Central memory CD4-positive, alpha-beta T cell (primary cell): ENCODE measurements around the gene FHL1.
"Not testable (repeated sequence)": the region's sequence is repeated elsewhere in the genome, so short reads cannot be mapped to it uniquely, and the experiment has no call there.

Experiments
- DNase-seq: peaks from one replicate; pipeline ENCODE4 v3.0.0; 2022

The FHL1 gene

DNA sequence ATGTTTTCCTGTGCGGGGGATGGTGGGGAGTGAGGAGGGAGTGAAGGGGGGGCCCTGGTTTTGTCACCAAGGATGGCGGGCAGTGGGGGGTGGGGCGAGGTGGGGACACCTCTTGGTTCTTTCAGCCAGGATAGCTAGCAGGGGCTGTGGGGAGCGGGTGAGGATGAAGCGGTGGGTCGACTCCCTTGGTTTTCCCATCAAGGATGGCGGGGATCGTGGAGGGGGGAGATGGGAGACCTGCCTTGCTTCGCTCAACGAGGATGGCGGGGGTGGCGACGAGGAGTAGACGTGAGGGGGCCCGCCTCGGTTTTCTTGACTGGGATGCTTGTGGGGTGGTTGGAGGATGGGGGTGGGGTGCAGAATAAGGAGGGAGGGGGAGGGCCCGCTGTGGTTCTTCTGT, 643 bp downstream of the FHL1 start:
- DNase-seq, result no peak

DNA sequence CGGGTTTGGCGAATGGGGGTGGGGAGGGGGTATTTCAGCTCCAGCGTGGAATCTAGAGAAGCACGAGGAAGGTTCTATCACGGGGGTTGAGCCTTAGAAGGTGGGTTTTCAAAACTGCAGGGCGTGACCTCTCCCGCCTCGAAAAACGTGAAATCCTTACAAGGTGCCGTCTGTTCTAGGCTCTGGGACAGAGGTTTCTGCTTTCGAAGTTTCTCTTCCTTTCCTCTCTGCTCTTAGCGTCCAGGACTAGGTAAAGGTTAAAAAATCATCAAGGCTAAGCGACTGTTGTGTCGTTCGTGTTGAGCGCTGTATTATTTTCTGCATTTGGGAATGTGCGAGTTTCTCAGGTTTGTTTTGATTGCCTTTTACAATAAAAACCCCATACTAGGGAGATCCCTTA, 1.1 kb downstream of the FHL1 start:
- no peak for DNase-seq

DNA sequence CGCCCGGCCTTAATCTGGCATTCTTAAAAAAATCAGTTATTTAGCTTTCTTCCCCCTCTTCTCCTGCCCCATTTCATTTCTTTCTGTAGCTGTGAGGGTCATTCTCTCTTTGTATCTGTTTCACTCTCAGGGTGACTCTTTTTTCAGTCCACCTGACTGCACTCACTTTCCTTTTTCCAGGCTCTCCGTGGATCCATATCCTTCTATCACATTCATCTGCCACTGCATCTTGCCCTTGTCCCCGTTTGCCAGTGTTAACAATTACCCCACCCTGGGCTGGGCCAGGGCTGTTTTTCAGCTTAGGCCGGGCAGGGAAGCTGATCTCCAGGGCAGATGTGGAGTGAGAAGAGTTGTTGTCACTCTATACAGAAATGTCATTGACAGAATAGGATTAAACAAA, 7.7 kb downstream of the FHL1 start:
- DNase-seq, result no peak

DNA sequence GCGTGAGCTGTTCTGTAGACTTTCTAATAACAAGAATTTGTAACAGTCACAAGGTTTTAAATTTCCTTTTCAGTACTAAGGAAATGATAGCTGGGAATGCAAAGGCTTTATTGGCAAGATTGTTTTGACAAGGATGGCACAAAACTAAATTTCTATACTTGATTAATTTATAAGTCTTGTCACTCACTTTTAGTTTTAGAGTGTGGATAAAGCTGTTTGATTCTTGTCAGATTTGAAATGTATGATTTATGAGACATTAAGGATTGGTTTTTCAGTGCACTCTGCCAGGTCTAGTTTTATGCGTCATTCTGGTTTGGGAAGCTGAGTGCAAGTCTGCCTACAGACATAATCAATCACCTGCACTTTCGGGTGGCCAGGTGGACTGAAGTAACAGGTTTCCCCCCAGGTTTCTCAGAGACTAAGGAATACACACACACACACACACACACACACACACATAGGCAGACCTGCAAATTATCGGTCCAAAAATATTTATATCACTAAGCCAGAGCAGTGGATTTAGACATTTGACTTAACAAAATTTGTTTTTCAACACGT, 9.3 kb downstream of the FHL1 start:
- no peak for DNase-seq

DNA sequence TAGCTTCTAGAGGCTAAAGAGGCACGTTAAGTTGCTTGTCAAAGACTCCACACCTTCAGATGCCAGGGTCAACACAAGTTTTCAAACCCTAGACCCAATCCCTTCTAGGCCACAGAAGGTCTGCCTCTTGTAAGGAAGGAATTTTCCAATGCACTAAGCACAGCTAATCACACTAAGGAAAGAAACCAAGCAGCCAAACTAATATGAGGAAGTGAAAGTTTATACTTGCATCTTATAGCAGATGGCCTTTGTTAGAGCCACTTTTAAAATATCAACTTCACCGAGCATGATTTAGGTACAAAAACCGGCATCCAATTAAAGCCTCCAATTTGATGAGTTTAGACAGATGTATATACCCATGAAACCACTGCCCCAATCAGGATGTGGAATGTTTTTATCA, 9.9 kb downstream of the FHL1 start:
- no peak for DNase-seq

DNA sequence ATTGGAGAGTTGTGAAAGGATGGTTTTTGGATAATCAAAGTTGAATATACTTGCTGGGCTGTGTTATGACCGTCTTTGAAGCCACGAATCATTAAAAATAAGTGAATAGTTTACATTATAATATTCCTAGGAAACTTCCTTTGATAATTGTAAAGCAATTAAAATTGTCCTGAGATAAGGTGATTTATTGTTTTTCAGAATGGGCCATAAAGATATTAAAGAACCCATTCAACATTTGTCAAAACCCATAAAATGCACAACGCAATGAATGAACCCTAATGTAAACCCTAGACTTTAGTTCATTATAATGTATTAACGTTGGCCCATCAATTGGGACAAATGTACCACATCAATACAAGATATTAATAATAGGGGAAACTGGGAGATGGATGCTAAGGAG, 11.4 kb downstream of the FHL1 start:
- no peak for DNase-seq

DNA sequence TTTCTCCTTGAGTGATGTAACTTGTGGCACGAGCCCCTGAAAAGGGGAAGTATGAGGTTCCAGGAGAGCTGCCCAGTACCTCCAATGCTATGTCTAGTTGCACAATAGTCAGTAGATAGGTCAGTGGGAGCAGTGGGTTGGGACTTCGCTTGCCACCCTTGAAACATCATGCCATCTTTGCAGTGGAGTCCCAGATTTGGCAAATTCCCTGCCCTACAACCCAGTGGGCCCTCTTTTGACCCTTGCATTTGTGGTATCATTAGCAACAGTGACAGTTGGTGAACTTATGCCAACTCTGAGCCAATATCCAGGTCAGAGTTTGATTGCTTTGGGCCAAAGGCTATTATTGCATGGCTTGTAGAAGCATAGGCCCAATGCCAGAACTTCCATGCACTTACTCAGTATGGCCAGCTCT, 12.3 kb downstream of the FHL1 start:
- DNase-seq, result no peak

DNA sequence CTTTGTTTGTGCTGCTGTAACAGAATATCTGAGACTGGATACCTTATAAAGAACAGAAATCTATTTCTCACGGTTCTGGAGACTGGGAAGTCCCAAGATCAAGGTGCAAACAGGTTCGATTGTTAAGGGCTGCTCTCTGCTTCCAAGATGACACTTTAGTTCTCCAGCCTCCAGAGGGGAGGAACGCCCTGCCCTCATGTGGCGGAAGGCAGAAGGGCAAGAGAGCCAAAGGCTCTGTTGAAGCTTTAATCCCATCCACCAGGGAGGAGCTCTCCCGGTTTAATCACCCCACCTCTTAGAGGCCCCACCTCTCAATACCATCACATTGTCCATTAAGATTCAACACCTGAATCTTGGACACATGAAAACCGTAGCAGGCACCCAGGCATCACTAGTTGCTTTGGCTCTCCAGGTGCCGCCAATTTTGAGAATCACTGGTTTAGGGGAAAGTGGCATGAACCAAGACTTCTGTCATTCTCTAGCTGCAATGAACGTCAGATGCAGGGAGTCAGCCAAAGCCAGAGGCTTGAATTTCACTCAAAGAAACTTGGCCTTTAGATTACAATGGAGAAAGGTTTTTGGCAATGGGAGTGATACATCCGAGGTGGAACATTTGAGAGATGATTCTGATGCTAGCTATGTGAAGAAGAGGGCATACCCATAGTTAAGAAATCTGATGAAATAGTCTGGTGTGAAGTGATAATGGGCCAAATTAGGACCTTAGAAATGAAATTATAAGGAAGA, 15.7 kb downstream of the FHL1 start:
- peak; percentile 23 for DNase-seq

DNA sequence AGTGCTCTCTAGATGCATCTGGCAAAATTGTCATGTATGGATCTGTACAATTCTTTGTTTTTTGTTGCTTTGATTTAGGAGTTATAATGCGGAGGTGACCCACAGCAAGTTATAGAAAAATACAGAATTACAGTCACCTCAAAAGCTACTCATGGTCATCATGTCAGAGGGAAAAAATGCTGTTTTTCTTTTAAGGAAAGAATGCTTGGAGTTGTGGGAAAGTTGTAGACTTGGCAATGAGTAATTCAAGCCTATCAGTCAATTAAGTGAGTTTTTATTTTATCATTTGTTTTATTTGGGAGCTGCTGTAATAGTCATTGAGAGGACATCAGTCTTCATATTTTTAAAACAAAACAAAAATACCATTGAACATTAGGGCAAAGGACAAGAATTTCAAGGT, 16.4 kb downstream of the FHL1 start:
- no peak for DNase-seq

DNA sequence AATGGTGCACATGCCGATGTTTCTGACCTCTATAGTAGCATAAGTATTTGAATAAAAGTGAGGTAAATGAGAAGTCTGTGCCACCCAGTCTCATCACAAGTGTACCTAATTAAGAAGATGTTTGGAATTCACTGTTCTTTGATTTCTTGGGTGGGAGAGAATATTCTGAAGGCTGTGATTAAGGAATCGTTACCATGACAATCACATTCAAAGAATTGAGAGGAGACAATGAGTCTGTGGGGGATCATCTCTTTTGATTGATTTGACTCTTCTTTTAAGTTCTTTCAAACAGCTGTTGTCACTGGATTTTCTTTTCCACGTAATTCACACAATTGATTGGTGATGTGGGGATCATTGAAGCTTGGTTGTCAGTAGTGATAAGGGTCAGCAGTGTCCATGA, 18.1 kb downstream of the FHL1 start:
- no peak for DNase-seq

DNA sequence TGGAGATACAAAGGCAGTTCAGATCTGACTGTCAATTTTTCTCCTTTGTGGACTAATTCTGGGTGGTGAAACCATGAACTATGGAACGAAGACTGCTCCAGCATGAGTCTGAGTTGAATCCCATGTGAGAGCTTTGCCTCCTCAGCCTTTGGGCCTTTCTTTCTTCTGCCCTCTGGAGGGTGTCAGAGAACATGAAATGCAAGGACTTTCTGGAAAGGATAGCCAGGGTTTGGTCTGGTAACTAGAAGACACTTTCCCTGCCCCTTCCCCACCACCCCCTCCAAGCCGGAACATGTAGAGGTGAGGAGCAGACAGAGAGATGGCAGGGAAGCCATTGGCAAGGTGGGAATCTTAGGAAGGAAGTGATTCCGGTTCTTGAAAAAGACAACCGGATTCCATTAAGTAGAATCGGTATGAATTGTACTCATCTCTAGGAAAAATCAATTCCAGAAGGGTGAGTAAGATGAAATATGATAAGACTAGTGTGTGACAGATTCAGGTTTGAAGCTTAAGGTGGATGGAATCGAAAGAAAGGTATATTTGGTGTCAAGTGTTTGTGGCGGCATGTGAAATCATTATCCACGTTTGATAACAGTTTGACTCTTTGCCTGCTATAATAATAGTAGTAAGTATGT, 19.0 kb downstream of the FHL1 start:
- no peak for DNase-seq

DNA sequence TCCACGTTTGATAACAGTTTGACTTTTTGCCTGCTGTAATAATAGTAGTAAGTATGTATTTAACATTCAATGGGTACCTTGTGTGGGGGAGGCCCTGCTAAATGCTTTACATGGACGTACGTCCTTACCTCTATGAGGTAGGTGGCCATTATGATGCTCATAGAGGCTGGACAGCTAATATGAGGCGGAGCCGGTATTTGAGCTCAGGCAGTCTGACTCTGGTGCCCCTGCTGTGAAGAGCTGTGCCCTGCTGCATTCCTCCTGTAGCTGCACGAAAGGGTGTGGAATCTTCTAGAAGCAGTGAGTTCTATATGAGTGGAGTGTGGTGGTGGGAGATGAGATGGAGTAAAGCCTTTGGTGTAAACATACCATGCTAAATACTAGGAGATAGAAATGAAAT, 20.7 kb downstream of the FHL1 start:
- not testable (repeated sequence) for DNase-seq

DNA sequence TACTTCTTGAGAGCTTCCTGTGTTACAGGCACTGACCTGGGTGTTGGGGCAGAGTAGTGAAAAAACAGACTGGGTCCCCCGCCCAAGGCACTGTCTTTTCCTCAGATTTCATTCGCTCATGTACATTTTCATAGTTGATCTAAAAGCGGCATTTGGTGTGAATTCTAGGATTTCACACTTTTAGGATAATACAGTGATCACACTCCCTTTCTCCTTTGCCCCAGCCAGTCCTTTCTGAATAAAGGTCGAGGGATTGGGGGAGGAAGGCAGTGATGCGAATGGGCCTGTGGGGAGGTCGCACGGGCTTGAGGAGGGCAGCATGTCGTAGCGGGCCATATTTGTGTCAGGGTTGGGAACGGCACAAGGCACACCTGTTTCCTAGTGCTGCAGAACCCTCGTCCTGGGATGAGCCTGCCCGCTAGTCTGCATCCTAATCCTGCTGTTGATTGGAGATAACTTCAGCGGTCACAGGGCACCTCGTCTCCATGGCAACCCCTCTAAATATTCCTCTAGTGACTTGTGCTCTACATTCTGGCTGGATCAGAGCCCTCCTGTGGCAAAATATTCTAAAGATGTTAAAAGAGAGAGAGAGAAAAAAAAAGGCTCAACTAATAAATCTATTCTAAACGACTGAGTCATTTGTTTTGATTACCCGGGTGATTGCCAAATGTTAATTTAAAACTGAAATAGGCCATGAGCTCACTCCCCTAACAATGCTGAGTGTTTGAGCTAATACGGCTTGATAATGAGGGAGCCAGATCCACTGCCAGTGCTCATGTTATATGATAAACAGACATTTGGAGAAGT, 21.8 kb downstream of the FHL1 start:
- no peak for DNase-seq

DNA sequence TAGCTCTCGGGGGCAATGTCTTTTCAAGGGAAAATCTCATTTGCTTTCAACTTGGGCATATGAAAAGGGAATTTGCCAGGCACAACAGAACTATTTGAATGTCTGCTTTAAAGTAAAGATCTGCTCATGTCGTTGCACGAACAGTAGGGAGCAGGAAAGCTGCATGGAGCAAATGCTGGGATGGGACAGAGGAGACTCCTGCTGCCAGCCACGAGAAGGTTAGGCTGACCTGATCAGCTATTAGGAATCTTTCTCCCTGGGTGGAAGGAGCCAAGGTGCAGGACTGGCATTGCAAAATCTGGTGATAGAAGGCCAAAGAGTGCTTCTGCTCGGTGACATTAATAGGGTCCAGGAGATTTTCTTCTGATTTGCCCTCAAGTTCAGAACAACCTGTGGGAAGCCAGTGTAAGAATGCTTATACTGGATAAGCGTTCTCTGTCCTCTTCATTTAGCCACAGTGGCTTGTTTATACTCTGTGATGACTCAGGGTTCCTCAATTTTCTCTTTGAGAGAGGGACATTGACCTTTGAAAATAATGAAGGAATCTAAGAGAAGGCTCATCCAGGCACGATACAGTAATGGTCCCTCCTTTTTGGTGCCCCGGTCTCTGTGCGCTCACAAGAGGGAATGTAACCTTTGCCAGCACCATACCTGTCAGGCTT, 22.9 kb downstream of the FHL1 start:
- DNase-seq, result no peak

DNA sequence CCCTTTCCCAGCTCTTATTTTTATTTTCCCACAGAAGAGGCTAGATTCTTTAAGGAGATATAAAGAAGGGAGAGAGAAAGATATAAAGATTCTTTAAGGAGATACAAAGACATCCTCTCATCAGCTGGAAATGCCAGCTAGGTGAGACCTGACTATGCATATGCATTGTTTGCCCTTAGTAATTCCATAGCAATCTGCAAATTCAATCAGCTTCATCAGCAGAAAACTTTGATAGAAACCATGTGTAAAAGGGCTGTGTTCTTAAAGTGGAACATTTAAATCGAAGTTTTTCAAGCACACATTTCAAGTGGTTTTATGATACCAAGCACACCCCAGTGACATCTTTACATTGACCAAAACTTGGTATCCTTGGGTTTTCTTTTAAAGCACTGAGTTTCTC, 24.1 kb downstream of the FHL1 start:
- no peak for DNase-seq

DNA sequence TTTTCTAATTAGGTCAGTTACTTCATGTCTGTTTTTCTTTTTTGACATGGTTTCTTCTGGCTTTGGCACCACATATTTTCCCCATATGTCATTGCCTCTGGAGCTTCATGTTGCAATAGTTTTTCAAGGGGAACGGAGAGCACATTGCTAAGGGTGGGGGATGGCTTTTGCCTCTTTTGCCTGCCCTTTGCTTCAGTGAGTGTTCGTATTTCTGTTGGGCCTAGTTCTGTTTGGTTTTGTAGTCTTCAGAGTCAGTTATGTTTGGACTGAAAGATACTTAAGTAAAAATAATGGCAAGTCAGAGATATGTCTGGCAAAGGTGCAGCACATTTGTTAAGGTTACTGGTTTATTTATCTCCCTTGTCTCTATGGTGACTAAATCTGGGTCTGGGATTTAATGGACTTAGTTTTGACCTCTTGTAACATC, 29.1 kb downstream of the FHL1 start:
- DNase-seq, result no peak

DNA sequence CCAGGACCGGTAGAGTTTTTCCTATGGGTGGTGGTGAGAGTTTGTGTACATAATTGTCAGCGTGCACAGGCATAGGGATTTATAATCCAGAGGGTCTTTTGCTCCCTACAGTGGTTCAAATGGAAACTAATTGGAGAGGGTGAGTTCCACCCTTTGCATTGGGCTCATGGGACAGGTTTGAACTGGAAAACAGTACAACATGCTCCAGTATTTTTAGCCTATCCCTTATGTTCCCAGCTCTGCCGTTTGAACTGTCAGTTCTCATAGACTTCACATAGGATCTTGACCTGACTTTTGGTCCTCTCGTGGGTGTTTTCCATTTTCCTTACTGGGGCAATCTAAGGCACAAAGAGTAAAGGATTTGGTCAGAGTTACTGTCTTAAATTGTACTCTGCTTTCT, 31.8 kb downstream of the FHL1 start:
- DNase-seq, result no peak

DNA sequence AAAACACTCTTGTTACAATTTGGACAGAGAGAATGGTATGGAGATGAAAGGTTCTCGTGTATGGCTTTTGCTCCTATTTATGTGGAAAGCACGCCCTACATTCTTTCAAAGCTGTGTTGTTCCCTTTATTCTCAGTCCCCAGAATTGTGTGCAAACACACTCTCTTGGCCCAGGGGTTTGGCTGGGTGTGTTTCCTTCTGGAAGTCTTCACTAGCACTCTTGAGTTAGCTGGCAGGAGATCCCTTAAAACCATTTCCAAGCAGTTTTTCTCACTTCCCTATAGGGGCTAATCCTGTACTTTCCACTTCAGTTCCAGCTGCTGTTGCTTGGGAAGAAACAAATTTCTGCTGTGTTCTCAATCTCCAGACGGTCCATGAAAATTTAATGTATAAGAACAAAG, 35.1 kb downstream of the FHL1 start:
- no peak for DNase-seq

DNA sequence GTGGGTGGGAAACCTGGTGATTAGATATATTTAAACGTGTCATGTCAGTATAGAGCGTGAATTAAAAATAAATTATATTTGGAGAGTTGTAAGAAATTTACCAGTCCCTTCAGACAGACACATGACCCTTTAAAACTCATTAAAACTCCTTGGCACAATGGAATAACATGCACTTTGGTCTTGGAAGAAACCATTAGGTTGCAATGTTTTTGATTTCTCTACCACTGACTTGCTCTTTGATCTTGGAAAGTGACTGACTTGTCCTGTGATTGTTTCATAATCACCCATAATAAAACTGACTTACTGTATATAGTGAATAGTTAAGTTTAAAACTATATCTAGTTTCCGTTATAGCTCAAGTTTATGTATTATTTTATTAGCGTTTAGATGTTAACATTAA, 35.8 kb downstream of the FHL1 start:
- no peak for DNase-seq

DNA sequence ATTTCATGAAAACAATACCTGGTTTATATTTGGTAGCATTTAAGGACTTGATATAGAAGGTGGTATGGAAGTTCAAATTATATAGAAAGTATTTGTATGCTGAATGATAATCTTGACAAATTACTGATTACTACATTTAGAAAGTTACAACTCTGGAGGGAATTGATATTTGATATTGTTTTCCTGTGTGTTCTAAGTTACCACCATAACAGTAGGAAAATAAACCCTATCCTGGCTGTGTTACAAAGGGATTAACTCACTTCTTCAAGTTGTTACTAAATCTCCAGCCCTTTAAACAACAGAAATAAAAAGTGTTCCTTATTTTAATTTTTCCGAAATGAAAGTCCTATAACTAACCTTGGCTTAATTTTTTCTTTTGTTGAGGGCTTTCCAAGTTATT, 36.6 kb downstream of the FHL1 start:
- DNase-seq, result no peak

DNA sequence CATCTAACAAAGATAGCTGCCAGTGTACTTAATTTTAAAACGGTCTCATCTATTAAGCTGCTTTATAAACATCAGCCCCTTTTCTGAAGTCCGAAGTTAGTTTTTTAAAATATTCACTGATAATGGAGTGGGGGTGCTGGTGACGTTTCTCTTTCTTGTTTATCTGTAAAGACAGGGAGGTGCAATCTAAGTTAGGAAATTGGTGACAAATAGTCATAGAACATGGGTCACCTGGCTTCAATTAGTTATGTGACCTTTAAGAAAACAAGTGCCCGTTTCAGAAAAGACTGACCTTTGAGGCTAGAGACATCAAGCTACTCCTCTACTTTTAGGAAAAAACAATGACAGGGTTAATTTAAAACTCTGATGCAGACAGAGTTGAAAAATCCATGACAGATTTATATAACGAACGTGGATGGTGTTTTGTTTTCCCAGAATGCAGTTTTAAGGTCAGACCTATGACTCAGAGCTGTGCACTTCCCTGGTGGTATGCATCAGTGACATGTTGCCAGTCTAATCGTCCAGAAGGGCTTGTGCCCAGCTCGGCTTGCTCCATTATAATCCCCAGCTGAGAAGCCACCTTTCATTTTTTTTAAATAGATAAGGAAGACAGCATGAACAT, 38.2 kb downstream of the FHL1 start:
- no peak for DNase-seq

DNA sequence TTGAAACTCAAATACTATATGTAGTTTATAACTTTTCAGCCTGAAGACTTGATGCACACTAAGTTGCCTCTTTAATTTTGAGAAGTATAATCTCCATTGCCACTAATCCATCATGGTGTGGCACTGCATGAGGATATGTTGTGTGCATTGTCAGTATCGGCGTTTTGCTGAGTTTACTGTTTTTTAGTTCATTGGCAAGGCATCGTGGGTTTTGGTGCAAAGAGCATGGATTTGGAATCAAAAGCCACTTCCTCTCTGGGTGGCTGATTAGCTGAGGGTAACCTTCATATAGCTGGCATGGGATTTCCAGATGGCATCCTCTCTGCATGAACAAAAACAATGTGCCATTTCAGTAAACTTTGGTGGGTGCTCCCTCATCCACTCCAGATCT, 38.7 kb downstream of the FHL1 start:
- DNase-seq, result no peak

DNA sequence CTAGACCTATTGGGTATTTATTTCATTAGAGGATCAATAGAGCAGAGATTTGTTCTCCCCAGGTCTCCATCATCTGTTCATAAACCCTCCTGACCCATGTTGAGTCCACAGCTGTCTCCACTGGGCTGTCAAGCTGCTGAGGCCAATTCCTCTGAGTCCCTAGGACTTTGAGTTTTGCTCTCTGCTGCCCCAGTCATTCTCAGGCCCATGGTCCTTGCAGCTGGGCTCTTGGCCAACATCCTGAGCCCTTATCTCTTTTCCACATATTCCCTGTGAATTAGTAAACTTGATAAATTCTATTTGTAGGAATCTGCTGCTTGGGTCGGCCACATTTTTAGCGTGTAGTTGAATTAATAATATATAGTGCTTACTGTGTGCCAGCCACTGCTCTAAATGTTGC, 41.9 kb downstream of the FHL1 start:
- DNase-seq, result no peak
